Heart left ventricle (tissue), 16 donors: ENCODE measurements around the gene RUBCNL. TPM values are rescaled to one million over a fixed set of nuclear protein-coding genes. Genes with fewer than 3 reads are reported as not detected.

Experiments used
- ATAC-seq, 4 donors: fragments of 200-7000 bp; cut with Tn5 transposase; one replicate each; pipeline ENCODE4 v1.9.1; 2020 to 2022; ENCODE audit warnings: moderate library complexity in 4 of 4, mild to moderate bottlenecking in 3 of 4, moderate number of reproducible peaks in 1 of 4
- DNase-seq, 5 donors: peaks; one replicate each; pipeline ENCODE4 v3.0.0-alpha.2; 2020
- H3K27ac ChIP-seq, 12 donors: fragments of 200-600 bp; sonication (generic) in 4 of 12; one replicate each; pipeline versions ENCODE4 v1.5.0 to v1.8.0; 2016 to 2022; ENCODE audit warnings: mild to moderate bottlenecking in 2 of 12
- H3K27me3 ChIP-seq, 9 donors: fragments of 200-600 bp; sonication (generic) in 2 of 9; one replicate each; pipeline versions ENCODE4 v1.5.1 to v1.8.0; 2016 to 2022; ENCODE audit warnings: mild to moderate bottlenecking in 3 of 9
- H3K36me3 ChIP-seq, 9 donors: fragments of 200-600 bp; sonication (generic) in 2 of 9; one replicate each; pipeline versions ENCODE4 v1.5.0 to v1.8.0; 2018 to 2022; ENCODE audit warnings: mild to moderate bottlenecking in 2 of 9
- H3K4me1 ChIP-seq, 12 donors: fragments of 200-600 bp; sonication (generic) in 4 of 12; one replicate each; pipeline versions ENCODE4 v1.5.0 to v1.8.0; 2016 to 2022; ENCODE audit warnings: mild to moderate bottlenecking in 3 of 12
- H3K4me3 ChIP-seq, 12 donors: fragments of 200-600 bp; sonication (generic) in 4 of 12; one replicate each; pipeline versions ENCODE4 v1.5.0 to v1.8.0; 2017 to 2022; ENCODE audit warnings: mild to moderate bottlenecking in 9 of 12, moderate library complexity in 4 of 12
- H3K9me3 ChIP-seq, 12 donors: fragments of 200-600 bp; sonication (generic) in 4 of 12; one replicate each; pipeline versions ENCODE4 v1.5.0 to v1.8.0; 2016 to 2022; ENCODE audit warnings: mild to moderate bottlenecking in 1 of 12
- CTCF ChIP-seq, 12 donors: fragments of 200-600 bp; sonication (generic) in 4 of 12; IDR thresholded peaks; one replicate each; pipeline versions ENCODE4 v1.5.0 to v1.8.0; 2018 to 2022; ENCODE audit warnings: antibody characterized with exemption in 12 of 12, mild to moderate bottlenecking in 5 of 12
- POLR2A ChIP-seq, 2 donors: fragments of 450-650 bp; IDR thresholded peaks; one replicate each; pipeline ENCODE4 v1.6.1; 2017; ENCODE audit warnings: antibody characterized with exemption in 2 of 2, mild to moderate bottlenecking in 2 of 2, moderate library complexity in 2 of 2
- WGBS, 4 donors: extraction: QIAGEN DNeasy Blood & Tissue Kit in 2 of 4; methylation state at CpG; one replicate each; pipeline versions ENCODE4 v1.1.5 to v1.1.7; 2013 to 2018; 5-methylcytosine and 5-hydroxymethylcytosine counted together
- intact Hi-C, 10 donors: fragments of 100-400 bp; cut with DNase I; formaldehyde crosslinking; loops; one replicate each; pipeline versions ENCODE4 v1.11.1 to v1.14.2; 2022
- polyA plus RNA-seq, 2 donors: library from polyadenylated mRNA; stranded (reverse); fragments of 200-250 nt; gene quantifications; one replicate each; pipeline ENCODE4 v1.2.3, GENCODE V29; 2013
- total RNA-seq, 9 donors: library from RNA; depleted of rRNA in 2 of 9; stranded (reverse); fragments of >200 nt in 2 of 9; fragmentation: NEBNext Ultra II Directional in 3 of 9; extraction: Animal tissue kit (Norgen Biotek cat#: 25700) in 3 of 9; gene quantifications; one replicate each; pipeline versions ENCODE4 v1.1.0 to v1.2.4, GENCODE V29; 2016 to 2023
- donor health status: ischemic (EF 13 %, LVEDD 7.1; RV severe dilation, severe dysfunction).
- donor health status: healthy with polysubstance abuse.
- donor health status: DM: no; HTN: yes; CAD: no.
- donor health status: DM: no; HTN: no; CAD: no.
- donor health status: ischemic (EF 25% LVEDD 6.9; RV normal size, moderate dysfunction).
- donor health status: ischemic (EF 25% LVEDD 5.7; RV mildly dilated, moderate dysfunction).
- donor health status: healthy.
- donor health status: DM: yes; HTN: yes; CAD: no.
- donor health status: ischemic (EF 35%, LVEDD 5.7; RV mildly dilated, moderate dysfunction).
- donor health status: nonischemic (EF 11% LVEDD 7.7; RV severe dilation, severe dysfunction).
- donor health status: DM: yes; HTN: yes; CAD: no.
- donor health status: PGD.
- donor health status: ischemic (EF 29% LVEDD 5.4; RV normal size, mild dysfunction).
- donor health status: nonischemic (EF 23%, LVEDD 6.1; RV moderate dilation, normal function).

The RUBCNL gene
- total and polyA plus RNA-seq, 11 donors = 0.25 to 5.9 (median 0.44) TPM; not detected in 1

- Histone ChIP-seq H3K9me3 (no peaks in the 10 kb centered on the region), H3K27ac (no peak overlapping the region), H3K36me3 (no peaks in the 10 kb centered on the region), H3K4me1 (peaks cover 0 to 26% (median 0%) of the 10 kb centered on the region in 12 donors), H3K4me3 (no peak overlapping the region), H3K27me3 (peaks cover 0 to 11% (median 0%) of the 10 kb centered on the region in 9 donors)
- DNase-seq = no peak
- ATAC-seq = no peak
- TF ChIP-seq CTCF (IDR thresholded peaks at IDR 0.05) (no peak), POLR2A (IDR thresholded peaks at IDR 0.05) (no peak)
- intact Hi-C loops = no loop called here
- 65 to 84% (median 72%) methylated on average over 2 of the region's 2 CpGs for WGBS, 4 donors
Measured at GRCh38 chr13:46392967-46393366, 5.9 kb upstream of the RUBCNL start.

GRCh38 chr13:46389457-46390451 lies 2.7 kb upstream of the RUBCNL start:
- peak; percentile 42 to 83 (median 74) for ATAC-seq
- H3K9me3 ChIP-seq = no peaks in the 10 kb centered on the region
- TF ChIP-seq CTCF (IDR thresholded peaks at IDR 0.05) = no peak
- no peak for TF ChIP-seq POLR2A (IDR thresholded peaks at IDR 0.05)

GRCh38 chr13:46388846-46389245 lies 1.8 kb upstream of the RUBCNL start:
- WGBS, 4 donors = 73 to 87% (median 82%) methylated on average over 3 of the region's 3 CpGs
- Histone ChIP-seq H3K4me1 (peaks cover 0 to 37% (median 1%) of the 10 kb centered on the region in 12 donors), H3K9me3 (no peaks in the 10 kb centered on the region), H3K4me3 (no peak overlapping the region), H3K27ac (peak overlapping the region in 1 of 12 donors; percentile 83), H3K36me3 (no peaks in the 10 kb centered on the region), H3K27me3 (peaks cover 11 to 48% (median 20%) of the 10 kb centered on the region in 9 donors)
- intact Hi-C loops = no loop called here
- no peak for TF ChIP-seq POLR2A (IDR thresholded peaks at IDR 0.05)
- TF ChIP-seq CTCF (IDR thresholded peaks at IDR 0.05) = no peak
- DNase-seq (no peak), ATAC-seq (no peak)

More at GRCh38 chr13:46389457-46390451, 2.7 kb upstream of the RUBCNL start:
- Histone ChIP-seq H3K36me3 (no peaks in the 10 kb centered on the region), H3K4me1 (peaks cover 0 to 35% (median 1%) of the 10 kb centered on the region in 12 donors), H3K27ac (peak overlapping the region in 3 of 12 donors; percentile 34 to 83 (median 57)), H3K27me3 (peaks cover 11 to 42% (median 20%) of the 10 kb centered on the region in 9 donors), H3K4me3 (no peak overlapping the region)
- WGBS, 4 donors = 49 to 57% (median 55%) methylated on average over 9 of the region's 9 CpGs
- intact Hi-C loops = no loop called here
- DNase-seq = peak in 4 of 5 donors; percentile 16 to 41 (median 30)

DNA sequence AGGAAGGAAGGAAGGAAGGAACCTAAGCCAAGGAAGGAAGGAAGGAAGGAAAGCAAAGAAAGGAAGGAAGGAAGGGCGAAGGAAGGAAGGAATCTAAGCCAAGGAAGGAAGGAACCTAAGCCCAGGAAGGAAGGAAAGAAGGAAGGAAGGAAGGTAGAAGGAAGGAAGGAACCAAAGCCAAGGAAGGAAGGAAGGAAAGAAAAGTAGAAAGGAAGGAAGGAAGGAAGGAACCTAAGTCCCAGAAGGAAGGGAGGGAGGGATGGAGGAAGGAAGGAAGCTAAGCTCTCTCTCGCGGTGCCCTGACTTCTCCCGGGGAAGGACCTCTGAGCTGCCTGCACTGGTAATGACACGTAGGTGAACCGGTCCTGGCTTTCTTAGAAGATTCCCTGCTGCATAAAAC lies 1.3 kb upstream of the RUBCNL start:
- intact Hi-C loops = no loop called here
- H3K27me3 ChIP-seq = peaks cover 11 to 52% (median 20%) of the 10 kb centered on the region in 9 donors

More for the DNA sequence above, 1.3 kb upstream of the RUBCNL start:
- no peak overlapping the region for H3K27ac ChIP-seq
- ATAC-seq (no peak), DNase-seq (no peak)
- no peaks in the 10 kb centered on the region for H3K9me3 ChIP-seq
- peaks cover 0 to 40% (median 1%) of the 10 kb centered on the region in 12 donors for H3K4me1 ChIP-seq
- 68 to 78% (median 73%) methylated on average over 6 of the region's 6 CpGs for WGBS, 4 donors
- H3K36me3 ChIP-seq = no peaks in the 10 kb centered on the region
- no peak overlapping the region for H3K4me3 ChIP-seq
- TF ChIP-seq POLR2A (IDR thresholded peaks at IDR 0.05) = no peak
- TF ChIP-seq CTCF (IDR thresholded peaks at IDR 0.05) = no peak
